LNCAP (cell line): ENCODE measurements around the gene HYCC1.

Experiments used
- CTCF ChIP-seq: fragments of 450-650 bp; IDR thresholded peaks from 2 replicates; pipeline ENCODE4 v1.5.1; 2017; ENCODE audit warnings: mild to moderate bottlenecking

The HYCC1 gene

DNA sequence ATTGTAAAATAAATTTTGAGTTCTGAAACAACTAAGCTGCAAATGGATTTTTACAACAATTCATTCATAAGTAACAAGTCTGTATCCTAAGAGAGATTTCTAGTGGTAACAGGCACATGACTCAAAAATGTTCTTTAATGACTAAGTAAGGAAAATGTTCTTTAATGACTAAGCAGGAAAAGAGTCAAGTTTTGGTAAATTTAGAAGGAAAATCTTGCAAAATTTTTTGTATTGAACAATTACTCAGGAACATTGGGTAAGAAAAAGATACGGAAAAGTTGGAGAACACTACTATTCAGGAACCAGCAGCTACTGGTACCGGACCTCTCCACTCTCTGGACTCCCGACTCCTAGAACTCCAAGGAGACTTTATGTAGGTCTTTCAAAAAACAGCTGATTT is 33.5 kb downstream of the HYCC1 start:
- no peak for TF ChIP-seq CTCF

DNA sequence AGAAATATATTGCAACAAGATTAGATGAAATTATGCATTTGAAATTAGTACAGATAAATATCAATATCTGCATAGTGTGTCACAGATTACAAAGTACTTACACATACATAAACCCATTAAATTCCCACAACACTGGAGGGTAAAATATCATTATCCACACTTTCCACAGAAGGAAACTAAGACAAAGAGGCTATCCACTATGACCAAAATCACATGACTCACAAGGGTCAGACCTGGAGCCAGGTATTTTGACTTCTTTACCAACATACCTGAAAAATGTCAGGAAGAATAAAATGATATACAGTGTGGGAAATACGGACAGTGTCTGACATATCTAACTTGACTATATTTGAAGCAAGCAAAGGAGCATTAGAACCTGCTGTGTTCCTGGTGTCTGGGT is 34.1 kb downstream of the HYCC1 start:
- no peak for TF ChIP-seq CTCF

GRCh38 chr7:22979251-22979650 is 34.7 kb downstream of the HYCC1 start:
- no peak for TF ChIP-seq CTCF

DNA sequence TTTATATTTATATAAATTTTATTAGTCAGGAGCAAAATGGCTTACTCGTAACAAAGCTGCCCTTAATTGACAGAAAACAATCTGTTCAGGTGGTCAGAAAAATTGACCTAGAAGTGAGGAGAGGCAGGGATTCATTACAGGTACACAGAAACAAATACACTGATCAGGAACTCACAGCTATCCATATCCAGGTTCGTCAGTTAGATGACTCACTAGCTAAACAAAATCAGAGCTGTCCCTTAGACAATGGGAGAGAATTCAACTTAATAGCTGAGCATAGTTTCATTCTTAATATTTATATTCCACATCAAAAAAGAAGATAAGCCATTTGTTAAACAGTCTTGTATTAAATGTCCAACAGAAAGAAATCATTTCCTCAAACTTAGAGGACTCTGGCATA is 41.7 kb downstream of the HYCC1 start:
- TF ChIP-seq CTCF = no peak

- TF ChIP-seq CTCF = no peak
Observed at GRCh38 chr7:22969010-22969431, 44.9 kb downstream of the HYCC1 start.
